Psoas muscle (tissue), 8 donors: ENCODE measurements around the gene MYB. TPM values are rescaled to one million over a fixed set of nuclear protein-coding genes. Genes with fewer than 3 reads are reported as not detected.

Experiments used
- ATAC-seq, 4 donors: fragments of 200-7000 bp; cut with Tn5 transposase; one replicate each; pipeline ENCODE4 v1.9.1; 2020; ENCODE audit warnings: moderate library complexity in 3 of 4, mild to moderate bottlenecking in 2 of 4
- DNase-seq, 2 donors: peaks; one replicate each; pipeline ENCODE4 v3.0.0-alpha.2; 2020
- H3K27ac ChIP-seq: fragments of 200-600 bp; one replicate; pipeline ENCODE4 v1.8.0; 2022
- H3K27me3 ChIP-seq, 3 donors: fragments of 200-600 bp in 1 of 3; one replicate each; pipeline versions ENCODE4 v1.6.1 to v1.8.0; 2013 to 2022; ENCODE audit warnings: low read length in 2 of 3, mild to moderate bottlenecking in 2 of 3, moderate library complexity in 1 of 3; ENCODE audit not compliant: insufficient read depth in 3 of 3
- H3K36me3 ChIP-seq, 2 donors: fragments of 200-600 bp in 1 of 2; one replicate each; pipeline versions ENCODE4 v1.6.1 to v1.8.0; 2013 to 2022; ENCODE audit warnings: low read depth in 1 of 2, mild to moderate bottlenecking in 1 of 2, moderate library complexity in 1 of 2; ENCODE audit not compliant: insufficient read depth in 1 of 2
- H3K4me1 ChIP-seq: fragments of 200-600 bp; one replicate; pipeline ENCODE4 v1.8.0; 2022
- H3K4me3 ChIP-seq: fragments of 200-600 bp; one replicate; pipeline ENCODE4 v1.8.0; 2022; ENCODE audit warnings: mild to moderate bottlenecking
- H3K9me3 ChIP-seq: fragments of 200-600 bp; one replicate; pipeline ENCODE4 v1.8.0; 2022
- CTCF ChIP-seq: fragments of 200-600 bp; IDR thresholded peaks from one replicate; pipeline ENCODE4 v1.8.0; 2022; ENCODE audit warnings: antibody characterized with exemption
- WGBS, 3 donors: extraction: QIAGEN DNeasy Blood & Tissue Kit; methylation state at CpG; one replicate each; pipeline versions ENCODE4 v1.1.6 to v1.1.7; 2013; 5-methylcytosine and 5-hydroxymethylcytosine counted together
- intact Hi-C, 2 donors: fragments of 100-400 bp; cut with DNase I; formaldehyde crosslinking; loops; one replicate each; pipeline versions ENCODE4 v1.11.0 to v1.14.2; 2022
- polyA plus RNA-seq, 3 donors: library from polyadenylated mRNA; stranded (reverse); fragments of 200-250 nt; gene quantifications; one replicate each; pipeline ENCODE4 v1.2.3, GENCODE V29; 2013
- total RNA-seq, 4 donors: library from RNA; stranded (reverse); fragmentation: NEBNext Ultra II Directional in 2 of 4; extraction: Animal tissue kit (Norgen Biotek cat#: 25700) in 2 of 4; gene quantifications; one replicate each; pipeline versions ENCODE4 v1.2.1 to v1.2.4, GENCODE V29; 2021 to 2023
- donor health status: healthy with polysubstance abuse.
- donor health status: DM: no; HTN: no; CAD: no; lungs with moderate emphysema.
- donor health status: Bipolar disorder and iron deficiency.
- donor health status: healthy.
- donor health status: DM: yes; HTN: yes; CAD: no.
- donor health status: DM: no; HTN: no; CAD: no.
- donor health status: DM: no; HTN: no; CAD: no.
- donor health status: DM: yes; HTN: yes; CAD: no.

MYB gene
- total and polyA plus RNA-seq, 7 donors = 0.04 to 0.28 (median 0.05) TPM; not detected in 3

- Histone ChIP-seq H3K9me3 (no peaks in the 10 kb centered on the region), H3K4me3 (no peak overlapping the region), H3K27me3 (no peaks in the 10 kb centered on the region), H3K4me1 (no peaks in the 10 kb centered on the region), H3K36me3 (no peaks in the 10 kb centered on the region), H3K27ac (no peak overlapping the region)
- ATAC-seq = no peak
- TF ChIP-seq CTCF = no peak
- DNase-seq = no peak
- intact Hi-C loops = no loop called here
- 74 to 85% (median 80%) methylated on average over 6 of the region's 6 CpGs for WGBS, 3 donors
These were observed 77.9 kb downstream of the MYB start for GRCh38 chr6:135258970-135259369.

- no peak for ATAC-seq
- H3K4me3 ChIP-seq = no peak overlapping the region
- 92 to 97% (median 93%) methylated on average over 4 of the region's 4 CpGs for WGBS, 3 donors
- H3K9me3 ChIP-seq = no peaks in the 10 kb centered on the region
- intact Hi-C loops = loop anchor here in 1 of 2 donors (10.0 kb wide), 1 partner anchor 116 kb away; no protein-coding TSS in a partner anchor
- H3K27me3 ChIP-seq = no peaks in the 10 kb centered on the region
- no peaks in the 10 kb centered on the region for H3K4me1 ChIP-seq
- no peaks in the 10 kb centered on the region for H3K36me3 ChIP-seq
- no peak overlapping the region for H3K27ac ChIP-seq
- TF ChIP-seq CTCF = no peak
- no peak for DNase-seq
These were observed 79.5 kb downstream of the MYB start for GRCh38 chr6:135260612-135261011.

GRCh38 chr6:135261872-135262725 is 81.0 kb downstream of the MYB start:
- H3K4me3 ChIP-seq = no peak overlapping the region
- no peaks in the 10 kb centered on the region for H3K4me1 ChIP-seq
- no peak for ATAC-seq
- no peaks in the 10 kb centered on the region for H3K36me3 ChIP-seq
- no peaks in the 10 kb centered on the region for H3K27me3 ChIP-seq
- WGBS, 3 donors = 83 to 88% (median 84%) methylated on average over 15 of the region's 15 CpGs
- intact Hi-C loops = loop anchor here in 1 of 2 donors (10.0 kb wide), 1 partner anchor 117 kb away; no protein-coding TSS in a partner anchor
- DNase-seq = no peak
- TF ChIP-seq CTCF = no peak
- no peaks in the 10 kb centered on the region for H3K9me3 ChIP-seq
- H3K27ac ChIP-seq = no peak overlapping the region

- Histone ChIP-seq H3K27me3 (no peaks in the 10 kb centered on the region), H3K9me3 (no peaks in the 10 kb centered on the region), H3K4me3 (no peak overlapping the region), H3K27ac (no peak overlapping the region), H3K36me3 (no peaks in the 10 kb centered on the region), H3K4me1 (no peaks in the 10 kb centered on the region)
- 85 to 88% (median 86%) methylated on average over 3 of the region's 3 CpGs for WGBS, 3 donors
- ATAC-seq (no peak), DNase-seq (no peak)
- intact Hi-C loops = loop anchor here in 1 of 2 donors (10.0 kb wide), 1 partner anchor 120 kb away; no protein-coding TSS in a partner anchor
- TF ChIP-seq CTCF = no peak
These were observed 84.2 kb downstream of the MYB start for GRCh38 chr6:135265278-135265677.
